Trophoblast cell (in vitro differentiated cells and primary cell): ENCODE measurements around the gene TUNAR.

Experiments used
- DNase-seq, 2 donors: peaks; one replicate each; pipeline ENCODE4 v3.0.0-alpha.2; 2016
- H2AFZ ChIP-seq: 2 replicates; pipeline ENCODE4 v1.6.1; 2013; ENCODE audit warnings: low read length, moderate library complexity, mild to moderate bottlenecking; ENCODE audit not compliant: insufficient read depth, poor library complexity
- H2AK5ac ChIP-seq: 2 replicates; pipeline ENCODE4 v1.6.1; 2013; ENCODE audit warnings: mild to moderate bottlenecking, low read length
- H2BK120ac ChIP-seq: 2 replicates; pipeline ENCODE4 v1.6.1; 2013; ENCODE audit warnings: low read length, mild to moderate bottlenecking, moderate library complexity; ENCODE audit not compliant: insufficient read depth, poor library complexity
- H2BK12ac ChIP-seq: 2 replicates; pipeline ENCODE4 v1.6.1; 2013; ENCODE audit warnings: mild to moderate bottlenecking, low read length, moderate library complexity
- H2BK5ac ChIP-seq: 2 replicates; pipeline ENCODE4 v1.6.1; 2013; ENCODE audit warnings: low read length, low read depth, moderate library complexity, mild to moderate bottlenecking; ENCODE audit not compliant: poor library complexity
- H3K14ac ChIP-seq: 2 replicates; pipeline ENCODE4 v1.6.1; 2013; ENCODE audit warnings: mild to moderate bottlenecking, low read length
- H3K18ac ChIP-seq: 2 replicates; pipeline ENCODE4 v1.6.1; 2013; ENCODE audit warnings: mild to moderate bottlenecking, low read length
- H3K23ac ChIP-seq: 2 replicates; pipeline ENCODE4 v1.6.1; 2013; ENCODE audit warnings: low read length
- H3K27ac ChIP-seq: 2 replicates; pipeline ENCODE4 v1.5.1; 2013; ENCODE audit warnings: low read depth, mild to moderate bottlenecking, inconsistent platforms, low read length, moderate library complexity
- H3K27me3 ChIP-seq: 2 replicates; pipeline ENCODE4 v1.6.1; 2013; ENCODE audit warnings: inconsistent platforms, mild to moderate bottlenecking, low read length, moderate library complexity; ENCODE audit not compliant: insufficient read depth
- H3K36me3 ChIP-seq, 2 experiments: 1 replicate in 1 of 2; 2 replicates in 1 of 2; pipeline ENCODE4 v1.6.1; 2013; ENCODE audit warnings: low read length in 2 of 2, mild to moderate bottlenecking in 2 of 2, moderate library complexity in 1 of 2; ENCODE audit not compliant: insufficient read depth in 2 of 2, control insufficient read depth in 1 of 2
- H3K4ac ChIP-seq: 2 replicates; pipeline ENCODE4 v1.6.1; 2013; ENCODE audit warnings: low read depth, mild to moderate bottlenecking, low read length, moderate library complexity
- H3K4me1 ChIP-seq, 2 experiments: 1 replicate in 1 of 2; 2 replicates in 1 of 2; pipeline ENCODE4 v1.6.1; 2013; ENCODE audit warnings: low read length in 2 of 2, mild to moderate bottlenecking in 2 of 2, moderate library complexity in 1 of 2; ENCODE audit not compliant: insufficient read depth in 2 of 2, control insufficient read depth in 1 of 2
- H3K4me2 ChIP-seq: 2 replicates; pipeline ENCODE4 v1.6.1; 2013; ENCODE audit warnings: inconsistent platforms, mild to moderate bottlenecking, low read length, moderate library complexity
- H3K4me3 ChIP-seq: 2 replicates; pipeline ENCODE4 v1.5.1; 2013; ENCODE audit warnings: mild to moderate bottlenecking, low read depth, low read length, inconsistent platforms
- H3K79me1 ChIP-seq: one replicate; pipeline ENCODE4 v1.6.1; 2013; ENCODE audit warnings: low read length
- H3K79me2 ChIP-seq: 2 replicates; pipeline ENCODE4 v1.6.1; 2013; ENCODE audit warnings: low read length, mild to moderate bottlenecking; ENCODE audit not compliant: control insufficient read depth, insufficient read depth, poor library complexity
- H3K9ac ChIP-seq: 2 replicates; pipeline ENCODE4 v1.6.1; 2013; ENCODE audit warnings: mild to moderate bottlenecking, low read length
- H3K9me3 ChIP-seq: 2 replicates; pipeline ENCODE4 v1.6.1; 2013; ENCODE audit warnings: low read depth, mild to moderate bottlenecking, control low read depth, inconsistent platforms, low read length; ENCODE audit not compliant: insufficient read depth
- H4K12ac ChIP-seq: 2 replicates; pipeline ENCODE4 v1.6.1; 2013; ENCODE audit warnings: low read depth, mild to moderate bottlenecking, low read length, moderate library complexity
- H4K8ac ChIP-seq: 2 replicates; pipeline ENCODE4 v1.6.1; 2013; ENCODE audit warnings: low read depth, mild to moderate bottlenecking, low read length, moderate library complexity
- H4K91ac ChIP-seq: one replicate; pipeline ENCODE4 v1.6.1; 2013; ENCODE audit warnings: low read depth, mild to moderate bottlenecking, low read length, moderate library complexity
- whole genome bisulfite sequencing: extraction: QIAGEN DNeasy Blood & Tissue Kit; methylation state at CpG from one replicate; pipeline ENCODE4 v1.1.7; 2013; ENCODE audit warnings: missing lambda C conversion rate; ENCODE audit not compliant: insufficient read length, insufficient coverage; ENCODE audit errors: extremely low coverage; 5-methylcytosine and 5-hydroxymethylcytosine counted together

The TUNAR gene

GRCh38 chr14:95841668-95842067, 35.0 kb upstream of the TUNAR start:
- H3K36me3 ChIP-seq = no peaks in the 10 kb centered on the region
- H4K12ac ChIP-seq = no peak overlapping the region
- no peaks in the 10 kb centered on the region for H3K4me1 ChIP-seq
- no peak overlapping the region for H2AFZ ChIP-seq
- no peaks in the 10 kb centered on the region for H3K79me1 ChIP-seq
- no peaks in the 10 kb centered on the region for H3K9me3 ChIP-seq
- no peak overlapping the region for H3K9ac ChIP-seq
- no peak overlapping the region for H3K4me3 ChIP-seq
- H3K18ac ChIP-seq = no peak overlapping the region
- H2BK5ac ChIP-seq = no peak overlapping the region
- H4K91ac ChIP-seq = no peak overlapping the region
- no CpG with 5 or more reads among the region's 1 CpG for WGBS
- H2AK5ac ChIP-seq = no peak overlapping the region
- H4K8ac ChIP-seq = no peak overlapping the region
- H3K4ac ChIP-seq = no peak overlapping the region
- H3K23ac ChIP-seq = no peak overlapping the region
- DNase-seq = no peak
- no peak overlapping the region for H2BK12ac ChIP-seq
- no peak overlapping the region for H3K4me2 ChIP-seq
- no peak overlapping the region for H3K27ac ChIP-seq
- no peaks in the 10 kb centered on the region for H3K79me2 ChIP-seq
- H3K14ac ChIP-seq = no peak overlapping the region
- no peak overlapping the region for H2BK120ac ChIP-seq
- H3K27me3 ChIP-seq = no peaks in the 10 kb centered on the region

- H3K14ac ChIP-seq = no peak overlapping the region
- no peak overlapping the region for H3K27ac ChIP-seq
- whole genome bisulfite sequencing = no CpG with 5 or more reads among the region's 3 CpGs
- no peak overlapping the region for H3K9ac ChIP-seq
- no peak overlapping the region for H2BK5ac ChIP-seq
- no peaks in the 10 kb centered on the region for H3K27me3 ChIP-seq
- H2AK5ac ChIP-seq = no peak overlapping the region
- no peak overlapping the region for H3K4me2 ChIP-seq
- H4K91ac ChIP-seq = no peak overlapping the region
- H3K79me1 ChIP-seq = no peaks in the 10 kb centered on the region
- DNase-seq = no peak
- H2AFZ ChIP-seq = no peak overlapping the region
- H3K4me3 ChIP-seq = no peak overlapping the region
- H4K8ac ChIP-seq = no peak overlapping the region
- H3K4ac ChIP-seq = no peak overlapping the region
- H3K79me2 ChIP-seq = no peaks in the 10 kb centered on the region
- H3K4me1 ChIP-seq = no peaks in the 10 kb centered on the region
- no peaks in the 10 kb centered on the region for H3K9me3 ChIP-seq
- H3K23ac ChIP-seq = no peak overlapping the region
- no peak overlapping the region for H3K18ac ChIP-seq
- no peak overlapping the region for H2BK12ac ChIP-seq
- no peak overlapping the region for H2BK120ac ChIP-seq
- no peaks in the 10 kb centered on the region for H3K36me3 ChIP-seq
- no peak overlapping the region for H4K12ac ChIP-seq
Measured at GRCh38 chr14:95849761-95850160, 26.9 kb upstream of the TUNAR start.

- WGBS = no CpG with 5 or more reads among the region's 4 CpGs
- Histone ChIP-seq H3K4me1 (no peaks in the 10 kb centered on the region), H3K4ac (no peak overlapping the region), H4K91ac (no peak overlapping the region), H3K36me3 (no peaks in the 10 kb centered on the region), H4K8ac (no peak overlapping the region), H3K4me2 (no peak overlapping the region), H3K79me1 (no peaks in the 10 kb centered on the region), H3K14ac (no peak overlapping the region), H3K27ac (no peak overlapping the region), H2BK12ac (no peak overlapping the region), H3K9ac (no peak overlapping the region), H3K18ac (no peak overlapping the region), H2AK5ac (no peak overlapping the region), H3K23ac (no peak overlapping the region), H2BK5ac (no peak overlapping the region), H3K9me3 (no peaks in the 10 kb centered on the region), H3K79me2 (no peaks in the 10 kb centered on the region), H2BK120ac (no peak overlapping the region), H3K27me3 (no peaks in the 10 kb centered on the region), H3K4me3 (no peak overlapping the region), H2AFZ (no peak overlapping the region), H4K12ac (no peak overlapping the region)
- DNase-seq = no peak
Measured at GRCh38 chr14:95850429-95850828, 26.2 kb upstream of the TUNAR start.

- Histone ChIP-seq H3K23ac (no peak overlapping the region), H3K4me3 (no peak overlapping the region), H4K12ac (no peak overlapping the region), H3K14ac (no peak overlapping the region), H3K4ac (no peak overlapping the region), H3K27me3 (no peaks in the 10 kb centered on the region), H3K4me2 (no peak overlapping the region), H3K18ac (no peak overlapping the region), H3K4me1 (no peaks in the 10 kb centered on the region), H3K9me3 (no peaks in the 10 kb centered on the region), H2BK120ac (no peak overlapping the region), H2BK12ac (no peak overlapping the region), H2BK5ac (no peak overlapping the region), H2AFZ (no peak overlapping the region), H2AK5ac (no peak overlapping the region), H3K79me2 (no peaks in the 10 kb centered on the region), H4K8ac (no peak overlapping the region), H4K91ac (no peak overlapping the region), H3K27ac (no peak overlapping the region), H3K36me3 (no peaks in the 10 kb centered on the region), H3K9ac (no peak overlapping the region), H3K79me1 (no peaks in the 10 kb centered on the region)
- WGBS = no CpG with 5 or more reads among the region's 4 CpGs
- DNase-seq = no peak
Measured at GRCh38 chr14:95855606-95856005, 21.0 kb upstream of the TUNAR start.
